OCI-LY3 (cell line): ENCODE measurements around the gene CMIP.

Experiments
- EZH2phosphoT487 ChIP-seq: fragments of 200-600 bp; shearing (Covaris generic); IDR thresholded peaks from 2 replicates; pipeline ENCODE4 v1.6.1; 2018; ENCODE audit warnings: antibody characterized with exemption, mixed run types, low read depth
- TF ChIP-seq, protein P1 (sequence below): fragments of 200-600, 300-600 bp; sonication (generic); IDR thresholded peaks from 2 replicates; pipeline ENCODE4 v1.5.1; 2014; ENCODE audit warnings: antibody characterized with exemption, low read length, low read depth

DNA sequence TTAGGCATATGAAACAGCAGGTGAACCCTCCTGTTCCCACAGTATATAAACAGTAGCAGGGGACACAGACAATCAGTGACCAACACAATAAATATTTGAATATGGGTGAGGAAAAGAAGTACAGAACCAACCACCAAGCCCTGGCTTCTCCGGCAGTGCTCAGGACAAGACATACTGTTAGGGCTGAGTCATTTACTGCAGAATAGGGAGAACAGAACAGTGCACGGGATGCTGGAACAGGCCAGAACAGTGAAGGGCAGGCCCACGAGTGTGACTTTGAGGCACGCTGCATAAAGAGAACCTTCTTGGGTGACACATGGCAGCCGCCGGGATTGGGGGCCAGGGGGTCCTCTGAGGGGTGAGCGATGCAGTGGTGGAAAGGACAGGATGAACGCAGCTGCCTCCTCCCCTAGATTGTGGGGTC is 160.4 kb downstream of the CMIP start:
- TF ChIP-seq, protein P1, sequence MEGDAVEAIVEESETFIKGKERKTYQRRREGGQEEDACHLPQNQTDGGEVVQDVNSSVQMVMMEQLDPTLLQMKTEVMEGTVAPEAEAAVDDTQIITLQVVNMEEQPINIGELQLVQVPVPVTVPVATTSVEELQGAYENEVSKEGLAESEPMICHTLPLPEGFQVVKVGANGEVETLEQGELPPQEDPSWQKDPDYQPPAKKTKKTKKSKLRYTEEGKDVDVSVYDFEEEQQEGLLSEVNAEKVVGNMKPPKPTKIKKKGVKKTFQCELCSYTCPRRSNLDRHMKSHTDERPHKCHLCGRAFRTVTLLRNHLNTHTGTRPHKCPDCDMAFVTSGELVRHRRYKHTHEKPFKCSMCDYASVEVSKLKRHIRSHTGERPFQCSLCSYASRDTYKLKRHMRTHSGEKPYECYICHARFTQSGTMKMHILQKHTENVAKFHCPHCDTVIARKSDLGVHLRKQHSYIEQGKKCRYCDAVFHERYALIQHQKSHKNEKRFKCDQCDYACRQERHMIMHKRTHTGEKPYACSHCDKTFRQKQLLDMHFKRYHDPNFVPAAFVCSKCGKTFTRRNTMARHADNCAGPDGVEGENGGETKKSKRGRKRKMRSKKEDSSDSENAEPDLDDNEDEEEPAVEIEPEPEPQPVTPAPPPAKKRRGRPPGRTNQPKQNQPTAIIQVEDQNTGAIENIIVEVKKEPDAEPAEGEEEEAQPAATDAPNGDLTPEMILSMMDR = no peak
- no peak for TF ChIP-seq EZH2phosphoT487
